Neural cell (in vitro differentiated cells): ENCODE measurements around the gene P2RX1. TPM values are rescaled to one million over a fixed set of nuclear protein-coding genes. Genes with fewer than 3 reads are reported as not detected.

ENCODE experiments used
- H2AFZ ChIP-seq: fragments of 200-600, 300-800 bp; sonication (generic), shearing (Covaris generic); 2 replicates; pipeline ENCODE4 v1.6.0; 2014; ENCODE audit warnings: low read depth, mild to moderate bottlenecking, antibody characterized with exemption, low read length, moderate library complexity
- H3F3A ChIP-seq: fragments of 200-600 bp; shearing (Covaris generic); 2 replicates; pipeline ENCODE4 v1.6.1; 2016; ENCODE audit warnings: mild to moderate bottlenecking, moderate library complexity, mixed read lengths, antibody characterized with exemption, low read length; ENCODE audit not compliant: insufficient read depth, poor library complexity, severe bottlenecking
- H3K27ac ChIP-seq: fragments of 200-600, 300-800 bp; sonication (generic), shearing (Covaris generic); 2 replicates; pipeline ENCODE4 v1.5.1; 2014; ENCODE audit warnings: mild to moderate bottlenecking, low read length, moderate library complexity
- H3K27me3 ChIP-seq: fragments of 300-800, 200-600 bp; sonication (generic), shearing (Covaris generic); 2 replicates; pipeline ENCODE4 v1.6.0; 2014; ENCODE audit warnings: mild to moderate bottlenecking, low read depth, low read length, moderate library complexity; ENCODE audit not compliant: insufficient read depth
- H3K36me3 ChIP-seq: fragments of 300-800, 200-600 bp; sonication (generic), shearing (Covaris generic); 2 replicates; pipeline ENCODE4 v1.5.1; 2014; ENCODE audit warnings: mild to moderate bottlenecking, antibody characterized with exemption, low read length, moderate library complexity; ENCODE audit not compliant: insufficient read depth
- H3K4me2 ChIP-seq: fragments of 300-800, 200-600 bp; sonication (generic), shearing (Covaris generic); 2 replicates; pipeline ENCODE4 v1.6.0; 2014; ENCODE audit warnings: mild to moderate bottlenecking, low read length
- H3K4me3 ChIP-seq: fragments of 300-800, 200-600 bp; sonication (generic), shearing (Covaris generic); 2 replicates; pipeline ENCODE4 v1.5.1; 2014; ENCODE audit warnings: mild to moderate bottlenecking, low read length, moderate library complexity
- H3K79me2 ChIP-seq: fragments of 200-600 bp; shearing (Covaris generic); replicated peaks from 2 replicates; pipeline ENCODE4 v1.6.0; 2014; ENCODE audit warnings: mild to moderate bottlenecking, low read length, moderate library complexity; ENCODE audit not compliant: insufficient read depth
- H3K9ac ChIP-seq: fragments of 300-800, 200-600 bp; sonication (generic), shearing (Covaris generic); 2 replicates; pipeline ENCODE4 v1.6.1; 2016; ENCODE audit warnings: mild to moderate bottlenecking, low read length, mixed read lengths
- H3K9me2 ChIP-seq: fragments of 200-600 bp; shearing (Covaris generic); 2 replicates; pipeline ENCODE4 v1.6.1; 2016; ENCODE audit warnings: mild to moderate bottlenecking, low read length, mixed read lengths; ENCODE audit not compliant: insufficient read depth
- H3K9me3 ChIP-seq: fragments of 200-600, 300-800 bp; sonication (generic), shearing (Covaris generic); 2 replicates; pipeline ENCODE4 v1.6.1; 2016; ENCODE audit warnings: mild to moderate bottlenecking, mixed run types, low read length, moderate library complexity, mixed read lengths
- H4K20me1 ChIP-seq: fragments of 200-600 bp; shearing (Covaris generic); 2 replicates; pipeline ENCODE4 v1.6.1; 2016; ENCODE audit warnings: mild to moderate bottlenecking, mixed run types; ENCODE audit not compliant: insufficient read depth
- TAF1 ChIP-seq: IDR thresholded peaks from 2 replicates; pipeline ENCODE4 v1.6.1; 2012; ENCODE audit warnings: low read depth
- polyA plus RNA-seq: library from polyadenylated mRNA; depleted of rRNA; stranded (reverse); fragments of >200 nt; gene quantifications from 2 replicates; pipeline ENCODE4 v1.2.3, GENCODE V29; 2014

P2RX1 gene
- polyA plus RNA-seq, 1 donor from 2014 or later, result not detected

DNA sequence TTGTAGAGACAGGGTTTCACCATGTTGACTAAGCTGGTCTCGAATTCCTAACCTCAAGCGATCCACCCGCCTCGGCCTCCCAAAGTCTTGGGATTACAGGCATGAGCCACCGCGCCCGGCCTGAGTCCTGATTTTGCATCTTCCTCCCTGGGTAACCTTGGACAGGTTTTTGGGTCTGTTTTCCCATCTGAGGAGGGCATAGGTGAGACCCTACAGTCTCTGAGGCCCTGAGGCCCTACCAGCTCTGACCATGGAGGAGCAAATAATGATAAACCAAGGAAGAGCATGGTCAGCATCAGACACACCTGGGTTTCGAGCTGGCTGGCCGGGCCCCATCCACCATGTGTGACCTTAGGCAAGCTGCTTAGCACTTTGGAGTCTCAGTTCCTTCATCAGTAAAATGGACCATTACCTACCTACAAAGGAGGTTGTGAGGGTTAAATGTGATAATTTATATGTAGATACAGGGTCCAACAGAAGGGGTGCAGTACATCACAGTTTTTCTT, 69.0 kb downstream of the P2RX1 start:
- no peaks in the 10 kb centered on the region for H3F3A ChIP-seq
- H3K9ac ChIP-seq, result no peak overlapping the region
- no peaks in the 10 kb centered on the region for H3K9me2 ChIP-seq
- H3K9me3 ChIP-seq, result no peaks in the 10 kb centered on the region
- no peak overlapping the region for H3K4me2 ChIP-seq
- TF ChIP-seq TAF1, result no peak
- H3K79me2 ChIP-seq, result peaks cover 30% of the 10 kb centered on the region
- no peak overlapping the region for H3K4me3 ChIP-seq
- H2AFZ ChIP-seq, result no peak overlapping the region
- H3K27ac ChIP-seq, result no peak overlapping the region
- no peaks in the 10 kb centered on the region for H3K27me3 ChIP-seq
- H4K20me1 ChIP-seq, result no peaks in the 10 kb centered on the region
- no peaks in the 10 kb centered on the region for H3K36me3 ChIP-seq

Other genes starting within 250 kb of the P2RX1 start
- gene TAX1BP3, start 247.9 kb downstream of the P2RX1 start, polyA plus RNA-seq, result 79.2 and 82.8 TPM in 2 replicates
- 61.7 and 87.8 TPM in 2 replicates for gene EMC6, start 247.7 kb downstream of the P2RX1 start, polyA plus RNA-seq
- gene P2RX5, start 220.3 kb downstream of the P2RX1 start, polyA plus RNA-seq, result 7.0 and 9.0 TPM in 2 replicates
- 0.22 and 0.32 TPM in 2 replicates for gene HASPIN, start 192.6 kb downstream of the P2RX1 start, polyA plus RNA-seq
- gene ITGAE, start 115.3 kb downstream of the P2RX1 start, polyA plus RNA-seq, result 143 and 169 TPM in 2 replicates
- gene NCBP3, start 70.2 kb downstream of the P2RX1 start, polyA plus RNA-seq, result 47.0 and 132 TPM in 2 replicates
- gene CAMKK1, start 23.4 kb downstream of the P2RX1 start, polyA plus RNA-seq, result 8.9 and 9.7 TPM in 2 replicates
- not detected in 2 replicates for gene ATP2A3, start 48.0 kb upstream of the P2RX1 start, polyA plus RNA-seq
- gene ZZEF1, start 226.6 kb upstream of the P2RX1 start, polyA plus RNA-seq, result 9.6 and 15.3 TPM in 2 replicates
- gene CYB5D2, start 226.7 kb upstream of the P2RX1 start, polyA plus RNA-seq, result 65.8 and 71.3 TPM in 2 replicates